Transverse colon (tissue), 4 donors: Measurements from ENCODE around the gene PAQR5.

Experiments used
- CTCF ChIP-seq, 5 experiments: fragments of 200-600 bp in 3 of 5; fragments of 450-650 bp in 2 of 5; sonication (generic) in 3 of 5; IDR thresholded peaks; 1 replicate in 2 of 5; 2 replicates in 3 of 5; pipeline ENCODE4 v1.5.1; 2016 to 2017; ENCODE audit warnings: antibody characterized with exemption in 5 of 5, inconsistent platforms in 3 of 5, mild to moderate bottlenecking in 2 of 5, moderate library complexity in 1 of 5
- EP300 ChIP-seq: sonication (generic); formaldehyde crosslinking; IDR thresholded peaks from one replicate; pipeline ENCODE4 v1.6.1; 2017; ENCODE audit warnings: antibody characterized with exemption, low read depth
- POLR2A ChIP-seq: fragments of 450-650 bp; IDR thresholded peaks from one replicate; pipeline ENCODE4 v1.6.1; 2016; ENCODE audit warnings: antibody characterized with exemption, mild to moderate bottlenecking, moderate library complexity
- POLR2AphosphoS5 ChIP-seq, 3 donors: sonication (generic); formaldehyde crosslinking; IDR thresholded peaks; one replicate each; pipeline ENCODE4 v1.6.1; 2016; ENCODE audit warnings: antibody characterized with exemption in 3 of 3

GRCh38 chr15:69282104-69282743 is 16.5 kb upstream of the PAQR5 start:
- no peak for TF ChIP-seq CTCF (IDR thresholded peaks at IDR 0.05)
- TF ChIP-seq POLR2A, result no peak
- no peak for TF ChIP-seq POLR2AphosphoS5 (IDR thresholded peaks at IDR 0.05)
- TF ChIP-seq EP300, result no peak
